NB4 (cell line): ENCODE results near the gene RAD52.

Experiments
- CTCF ChIP-seq: IDR thresholded peaks from one replicate; pipeline ENCODE4 v1.5.1; 2012; ENCODE audit warnings: low read depth, low read length
- POLR2A ChIP-seq: IDR thresholded peaks from 2 replicates; pipeline ENCODE4 v1.6.1; 2011; ENCODE audit warnings: mild to moderate bottlenecking; ENCODE audit not compliant: insufficient read length; ENCODE audit errors: extremely low read depth

DNA sequence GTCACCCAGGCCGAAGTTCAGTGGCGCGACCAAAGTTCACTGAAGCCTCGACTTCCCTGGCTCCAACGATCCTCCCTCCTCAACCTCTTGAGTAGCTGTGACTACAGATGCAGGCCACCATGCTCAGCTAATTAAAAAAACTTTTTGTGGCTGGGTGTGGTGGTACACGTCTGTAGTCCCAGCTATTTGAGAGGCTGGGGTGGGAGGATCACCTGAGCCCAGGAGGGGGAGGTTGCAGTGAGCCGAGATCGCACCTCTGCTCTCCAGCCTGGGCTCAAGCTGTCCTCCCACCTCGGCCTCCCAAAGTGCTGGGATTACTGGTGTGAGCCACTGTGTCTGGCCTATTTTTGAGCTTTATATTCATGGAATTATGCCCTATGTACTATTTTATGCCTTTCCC is 18.1 kb upstream of the RAD52 start:
- TF ChIP-seq CTCF (no peak), POLR2A (no peak)
